Suppressor macrophage treated with lipopolysaccharide for 1 hour (primary cell): Measurements from ENCODE around the gene SYT8.
"Not testable (repeated sequence)": the region's sequence is repeated elsewhere in the genome, so short reads cannot be mapped to it uniquely, and the experiment has no call there.

Experiments
- DNase-seq, 3 donors: peaks; one replicate each; pipeline ENCODE4 v3.0.0-alpha.2; 2020 to 2022

The SYT8 gene

GRCh38 chr11:1874441-1875092 is 39.8 kb downstream of the SYT8 start:
- not testable (repeated sequence) for DNase-seq

GRCh38 chr11:1875093-1875850 is 40.5 kb downstream of the SYT8 start:
- no peak for DNase-seq

- DNase-seq = not testable (repeated sequence)
These were observed 41.1 kb downstream of the SYT8 start for GRCh38 chr11:1875851-1876301.

GRCh38 chr11:1876361-1877063 is 41.7 kb downstream of the SYT8 start:
- DNase-seq = peak; percentile 44 to 68 (median 50)

- DNase-seq = no peak
These were observed 42.7 kb downstream of the SYT8 start for GRCh38 chr11:1877211-1878136.

- no peak for DNase-seq
These were observed 43.6 kb downstream of the SYT8 start for GRCh38 chr11:1878137-1879031.

- DNase-seq = no peak
These were observed 44.7 kb downstream of the SYT8 start for GRCh38 chr11:1879342-1879940.

GRCh38 chr11:1879941-1880720 is 45.3 kb downstream of the SYT8 start:
- peak; percentile 56 to 72 (median 69) for DNase-seq

- DNase-seq = no peak
These were observed 46.1 kb downstream of the SYT8 start for GRCh38 chr11:1880746-1881441.

GRCh38 chr11:1881442-1882264 is 46.9 kb downstream of the SYT8 start:
- no peak for DNase-seq

- DNase-seq = peak; percentile 78 to 93 (median 84)
These were observed 47.8 kb downstream of the SYT8 start for GRCh38 chr11:1882265-1883238.

- no peak for DNase-seq
These were observed 48.8 kb downstream of the SYT8 start for GRCh38 chr11:1883346-1884302.

GRCh38 chr11:1884303-1884700 is 49.5 kb downstream of the SYT8 start:
- no peak for DNase-seq

GRCh38 chr11:1886551-1886950 is 51.8 kb downstream of the SYT8 start:
- not testable (repeated sequence) for DNase-seq
